ENCODE measurements around the gene NFATC1.

NFATC1 gene

GRCh38 chr18:79466591-79466990 lies 70.9 kb downstream of the NFATC1 start:
- in situ Hi-C loops (cut with HindIII; ENCODE audit: low sequenced_read_pairs) = loop anchor here (5.0 kb wide), 1 partner anchor 64 kb away; no protein-coding TSS in a partner anchor
- no peak for TF ChIP-seq CTCF (IDR thresholded peaks at IDR 0.05; ENCODE audit: low read depth, low read length, missing control alignments)
- no peak overlapping the region for H3K4me3 ChIP-seq (ENCODE audit: low read depth, low read length)
- DNase-seq (ENCODE audit: low read depth) = no peak

- no peak for TF ChIP-seq CTCF (IDR thresholded peaks at IDR 0.05; ENCODE audit: low read depth, low read length, missing control alignments)
- no peak overlapping the region for H3K4me3 ChIP-seq (ENCODE audit: low read depth, low read length)
- in situ Hi-C loops (cut with HindIII; ENCODE audit: low sequenced_read_pairs) = loop anchor here (5.0 kb wide), 1 partner anchor 65 kb away; no protein-coding TSS in a partner anchor
- DNase-seq (ENCODE audit: low read depth) = no peak
Measured at GRCh38 chr18:79467126-79467525, 71.4 kb downstream of the NFATC1 start.

- H3K4me3 ChIP-seq (ENCODE audit: low read depth, low read length) = no peak overlapping the region
- in situ Hi-C loops (cut with HindIII; ENCODE audit: low sequenced_read_pairs) = loop anchor here (5.0 kb wide), 1 partner anchor 66 kb away; no protein-coding TSS in a partner anchor
- DNase-seq (ENCODE audit: low read depth) = no peak
- TF ChIP-seq CTCF (IDR thresholded peaks at IDR 0.05; ENCODE audit: low read depth, low read length, missing control alignments) = no peak
Measured at GRCh38 chr18:79468119-79468789, 72.5 kb downstream of the NFATC1 start.

GRCh38 chr18:79469309-79469708 lies 73.6 kb downstream of the NFATC1 start:
- no peak for TF ChIP-seq CTCF (IDR thresholded peaks at IDR 0.05; ENCODE audit: low read depth, low read length, missing control alignments)

GRCh38 chr18:79469751-79470505 lies 74.2 kb downstream of the NFATC1 start:
- no peak for TF ChIP-seq CTCF (IDR thresholded peaks at IDR 0.05; ENCODE audit: low read depth, low read length, missing control alignments)
- no peak for DNase-seq (ENCODE audit: low read depth)
- in situ Hi-C loops (cut with HindIII; ENCODE audit: low sequenced_read_pairs) = loop anchor here (5.0 kb wide), 1 partner anchor 68 kb away; no protein-coding TSS in a partner anchor
- H3K4me3 ChIP-seq (ENCODE audit: low read depth, low read length) = no peak overlapping the region

More at GRCh38 chr18:79469309-79469708, 73.6 kb downstream of the NFATC1 start:
- H3K4me3 ChIP-seq (ENCODE audit: low read depth, low read length) = no peak overlapping the region
- in situ Hi-C loops (cut with HindIII; ENCODE audit: low sequenced_read_pairs) = loop anchor here (5.0 kb wide), 1 partner anchor 67 kb away; no protein-coding TSS in a partner anchor
- no peak for DNase-seq (ENCODE audit: low read depth)

- in situ Hi-C loops (cut with HindIII; ENCODE audit: low sequenced_read_pairs) = no loop called here
- TF ChIP-seq CTCF (IDR thresholded peaks at IDR 0.05; ENCODE audit: low read depth, low read length, missing control alignments) = no peak
- H3K4me3 ChIP-seq (ENCODE audit: low read depth, low read length) = no peak overlapping the region
- DNase-seq (ENCODE audit: low read depth) = no peak
Measured at GRCh38 chr18:79470547-79470946, 74.8 kb downstream of the NFATC1 start.

Measured in astrocyte of the cerebellum (primary cell).